GM12891 (cell line): ENCODE results near the gene ZNF620.

Experiments
- PAX5 ChIP-seq: IDR thresholded peaks from 2 replicates; pipeline ENCODE4 v1.6.1; 2011; ENCODE audit warnings: low read length, moderate library complexity, mild to moderate bottlenecking; ENCODE audit not compliant: insufficient read depth, severe bottlenecking
- POLR2A ChIP-seq: IDR thresholded peaks from 2 replicates; pipeline ENCODE4 v1.6.1; 2011; ENCODE audit warnings: low read depth, low read length, control low read depth

GRCh38 chr3:40499952-40500351, 5.9 kb upstream of the ZNF620 start:
- TF ChIP-seq PAX5 (no peak), POLR2A (no peak)
